ENCODE results near the gene PCNX3.

The PCNX3 gene

GRCh38 chr11:65599955-65600246, 15.7 kb upstream of the PCNX3 start:
- no peak for DNase-seq

- DNase-seq: no peak
Measured at GRCh38 chr11:65604258-65604657, 11.3 kb upstream of the PCNX3 start.

GRCh38 chr11:65606876-65607613, 8.5 kb upstream of the PCNX3 start:
- DNase-seq: no peak

GRCh38 chr11:65607614-65608426, 7.8 kb upstream of the PCNX3 start:
- DNase-seq: no peak

GRCh38 chr11:65609229-65609628, 6.3 kb upstream of the PCNX3 start:
- DNase-seq: no peak

GRCh38 chr11:65609665-65610064, 5.9 kb upstream of the PCNX3 start:
- no peak for DNase-seq

GRCh38 chr11:65610404-65610803, 5.2 kb upstream of the PCNX3 start:
- no peak for DNase-seq

- no peak for DNase-seq
Measured at GRCh38 chr11:65611028-65611757, 4.4 kb upstream of the PCNX3 start.

GRCh38 chr11:65611758-65612603, 3.6 kb upstream of the PCNX3 start:
- DNase-seq: no peak

- no peak for DNase-seq
Measured at GRCh38 chr11:65612691-65613090, 2.9 kb upstream of the PCNX3 start.

GRCh38 chr11:65613091-65613928, 2.3 kb upstream of the PCNX3 start:
- no peak for DNase-seq

- no peak for DNase-seq
Measured at GRCh38 chr11:65615950-65616574, 486 bp downstream of the PCNX3 start.

GRCh38 chr11:65616575-65617001, 1.0 kb downstream of the PCNX3 start:
- no peak for DNase-seq

GRCh38 chr11:65617136-65617850, 1.7 kb downstream of the PCNX3 start:
- no peak for DNase-seq

GRCh38 chr11:65617990-65618751, 2.6 kb downstream of the PCNX3 start:
- no peak for DNase-seq

- no peak for DNase-seq
Measured at GRCh38 chr11:65618763-65619162, 3.2 kb downstream of the PCNX3 start.

GRCh38 chr11:65619281-65619928, 3.8 kb downstream of the PCNX3 start:
- DNase-seq: no peak

GRCh38 chr11:65620666-65621065, 5.1 kb downstream of the PCNX3 start:
- DNase-seq: no peak

- no peak for DNase-seq
Measured at GRCh38 chr11:65621460-65621859, 5.9 kb downstream of the PCNX3 start.

Measured in activated CD4-positive, alpha-beta T cell treated with anti-CD3 and anti-CD28 coated beads, Interleukin-2, amount 50 U/mL, for 1 hour (primary cell).